Body of pancreas (tissue), 4 donors: ENCODE measurements around the gene BCAM. TPM values are rescaled to one million over a fixed set of nuclear protein-coding genes. Genes with fewer than 3 reads are reported as not detected.

Experiments used
- ATAC-seq: fragments of 150-250 bp; one replicate; pipeline ENCODE4 v1.9.1; 2016
- DNase-seq, 4 donors: peaks; one replicate each; pipeline ENCODE4 v3.0.0-alpha.2; 2019
- H3K27ac ChIP-seq, 4 donors: fragments of 200-600 bp; sonication (generic); 1 replicate in 3 of 4; 2 replicates in 1 of 4; pipeline versions ENCODE4 v1.5.1 to v1.6.1; 2016 to 2019; ENCODE audit warnings: mild to moderate bottlenecking in 1 of 4, mixed read lengths in 1 of 4, moderate library complexity in 1 of 4
- H3K27me3 ChIP-seq, 2 donors: fragments of 200-600 bp; sonication (generic); one replicate each; pipeline ENCODE4 v1.6.0; 2016; ENCODE audit warnings: mild to moderate bottlenecking in 1 of 2
- H3K36me3 ChIP-seq, 2 donors: fragments of 200-600 bp; sonication (generic); replicated peaks in 1 of 2; 2 replicates each; pipeline ENCODE4 v1.5.1; 2016; ENCODE audit warnings: low read depth in 2 of 2; ENCODE audit not compliant: insufficient read depth in 1 of 2
- H3K4me1 ChIP-seq: fragments of 200-600 bp; sonication (generic); one replicate; pipeline ENCODE4 v1.6.0; 2016
- H3K4me3 ChIP-seq, 2 donors: fragments of 200-600 bp; sonication (generic); 1 replicate in 1 of 2; 2 replicates in 1 of 2; pipeline ENCODE4 v1.5.1; 2016 to 2019
- H3K9me3 ChIP-seq, 3 donors: fragments of 200-600 bp; sonication (generic); 1 replicate in 2 of 3; 2 replicates in 1 of 3; pipeline ENCODE4 v1.5.1; 2016
- POLR2A ChIP-seq, 3 donors: fragments of 450-650 bp; IDR thresholded peaks; one replicate each; pipeline ENCODE4 v1.6.1; 2016; ENCODE audit warnings: antibody characterized with exemption in 3 of 3, mild to moderate bottlenecking in 2 of 3
- WGBS, 2 donors: methylation state at CpG; one replicate each; pipeline ENCODE4 v1.1.5; 2017; 5-methylcytosine and 5-hydroxymethylcytosine counted together
- intact Hi-C: fragments of 100-400 bp; cut with DNase I; formaldehyde crosslinking; loops from one replicate; pipeline ENCODE4 v1.15.1; 2023
- total RNA-seq, 2 donors: library from RNA; depleted of rRNA; stranded (reverse); fragments of >200 nt; gene quantifications; one replicate each; pipeline ENCODE4 v1.1.0, GENCODE V29; 2016
- TF ChIP-seq, protein P1 (sequence below), 7 experiments: fragments of 450-650 bp in 4 of 7; fragments of 200-600 bp in 3 of 7; sonication (generic) in 3 of 7; IDR thresholded peaks; one replicate each; pipeline ENCODE4 v1.5.1; 2016 to 2019; ENCODE audit warnings: antibody characterized with exemption in 7 of 7

The BCAM gene, protein sequence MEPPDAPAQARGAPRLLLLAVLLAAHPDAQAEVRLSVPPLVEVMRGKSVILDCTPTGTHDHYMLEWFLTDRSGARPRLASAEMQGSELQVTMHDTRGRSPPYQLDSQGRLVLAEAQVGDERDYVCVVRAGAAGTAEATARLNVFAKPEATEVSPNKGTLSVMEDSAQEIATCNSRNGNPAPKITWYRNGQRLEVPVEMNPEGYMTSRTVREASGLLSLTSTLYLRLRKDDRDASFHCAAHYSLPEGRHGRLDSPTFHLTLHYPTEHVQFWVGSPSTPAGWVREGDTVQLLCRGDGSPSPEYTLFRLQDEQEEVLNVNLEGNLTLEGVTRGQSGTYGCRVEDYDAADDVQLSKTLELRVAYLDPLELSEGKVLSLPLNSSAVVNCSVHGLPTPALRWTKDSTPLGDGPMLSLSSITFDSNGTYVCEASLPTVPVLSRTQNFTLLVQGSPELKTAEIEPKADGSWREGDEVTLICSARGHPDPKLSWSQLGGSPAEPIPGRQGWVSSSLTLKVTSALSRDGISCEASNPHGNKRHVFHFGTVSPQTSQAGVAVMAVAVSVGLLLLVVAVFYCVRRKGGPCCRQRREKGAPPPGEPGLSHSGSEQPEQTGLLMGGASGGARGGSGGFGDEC
- 10 to 100 TPM; 89.2 to 89.3 TPM for total RNA-seq

DNA sequence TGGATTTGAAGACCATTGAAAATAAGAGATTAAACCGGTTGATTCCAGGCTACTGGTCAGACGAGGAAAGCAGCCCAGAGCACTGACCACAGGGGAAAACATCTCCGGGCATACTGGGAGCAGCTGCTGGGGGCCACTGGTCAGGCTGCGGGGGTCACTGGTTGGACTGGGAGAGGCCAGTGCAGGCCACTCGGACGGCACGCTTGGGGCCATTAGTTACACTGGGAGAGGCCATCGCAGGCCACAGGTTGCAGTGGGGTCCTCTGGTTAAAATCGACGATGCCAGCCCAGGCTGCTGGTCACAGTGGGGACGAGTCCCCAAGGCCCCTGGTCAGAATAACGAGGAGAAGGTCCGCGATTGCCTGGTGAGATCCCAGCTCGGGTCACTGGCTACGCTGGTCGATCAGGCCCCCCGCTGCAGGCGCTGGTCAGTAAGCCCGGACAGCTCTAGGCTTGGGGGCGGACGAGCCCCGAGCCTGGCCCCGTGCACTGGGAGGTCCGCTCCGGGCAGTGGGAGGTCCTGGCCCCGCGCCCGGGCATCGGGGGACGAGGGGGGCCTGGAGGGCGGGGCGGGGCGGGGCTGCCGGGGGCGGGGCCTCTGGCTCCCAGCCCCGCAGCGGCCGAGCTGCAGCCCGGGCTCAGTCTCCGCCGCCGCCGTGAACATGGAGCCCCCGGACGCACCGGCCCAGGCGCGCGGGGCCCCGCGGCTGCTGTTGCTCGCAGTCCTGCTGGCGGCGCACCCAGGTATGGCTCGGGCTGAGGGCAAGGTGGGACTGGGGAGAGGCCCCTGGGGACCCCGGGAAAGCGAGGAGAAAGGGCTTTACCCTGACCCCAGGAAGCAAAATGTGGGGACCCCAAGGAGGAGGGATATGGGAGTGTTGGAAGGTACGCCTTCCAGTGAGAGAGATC is at the start of gene BCAM:
BCAM (plus strand) TSS at position 641 of the 909 bp plus-strand sequence; CDS start at position 663, 22 bp downstream.
- H3K9me3 ChIP-seq, result no peaks in the 10 kb centered on the region
- peak; percentile 82 for ATAC-seq
- H3K4me1 ChIP-seq, result peaks cover 32% of the 10 kb centered on the region
- H3K27ac ChIP-seq, result peak within 1 kb of the TSS; percentile 80 to 88 (median 83)
- peak within 1 kb of the TSS; percentile 5 to 45 for H3K4me3 ChIP-seq
- H3K27me3 ChIP-seq, result no peaks in the 10 kb centered on the region
- DNase-seq, result peak; percentile 75 to 92 (median 86)
- peak; percentile 45 to 73 (median 66) for TF ChIP-seq POLR2A (IDR thresholded peaks at IDR 0.05)
- TF ChIP-seq, protein P1, sequence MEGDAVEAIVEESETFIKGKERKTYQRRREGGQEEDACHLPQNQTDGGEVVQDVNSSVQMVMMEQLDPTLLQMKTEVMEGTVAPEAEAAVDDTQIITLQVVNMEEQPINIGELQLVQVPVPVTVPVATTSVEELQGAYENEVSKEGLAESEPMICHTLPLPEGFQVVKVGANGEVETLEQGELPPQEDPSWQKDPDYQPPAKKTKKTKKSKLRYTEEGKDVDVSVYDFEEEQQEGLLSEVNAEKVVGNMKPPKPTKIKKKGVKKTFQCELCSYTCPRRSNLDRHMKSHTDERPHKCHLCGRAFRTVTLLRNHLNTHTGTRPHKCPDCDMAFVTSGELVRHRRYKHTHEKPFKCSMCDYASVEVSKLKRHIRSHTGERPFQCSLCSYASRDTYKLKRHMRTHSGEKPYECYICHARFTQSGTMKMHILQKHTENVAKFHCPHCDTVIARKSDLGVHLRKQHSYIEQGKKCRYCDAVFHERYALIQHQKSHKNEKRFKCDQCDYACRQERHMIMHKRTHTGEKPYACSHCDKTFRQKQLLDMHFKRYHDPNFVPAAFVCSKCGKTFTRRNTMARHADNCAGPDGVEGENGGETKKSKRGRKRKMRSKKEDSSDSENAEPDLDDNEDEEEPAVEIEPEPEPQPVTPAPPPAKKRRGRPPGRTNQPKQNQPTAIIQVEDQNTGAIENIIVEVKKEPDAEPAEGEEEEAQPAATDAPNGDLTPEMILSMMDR (IDR thresholded peaks at IDR 0.05), result no peak
- intact Hi-C loops, result no loop called here
- WGBS, 2 donors, result 0 to 2% methylated on average over 3 to 51 of the region's 59 CpGs
- no peaks in the 10 kb centered on the region for H3K36me3 ChIP-seq

DNA sequence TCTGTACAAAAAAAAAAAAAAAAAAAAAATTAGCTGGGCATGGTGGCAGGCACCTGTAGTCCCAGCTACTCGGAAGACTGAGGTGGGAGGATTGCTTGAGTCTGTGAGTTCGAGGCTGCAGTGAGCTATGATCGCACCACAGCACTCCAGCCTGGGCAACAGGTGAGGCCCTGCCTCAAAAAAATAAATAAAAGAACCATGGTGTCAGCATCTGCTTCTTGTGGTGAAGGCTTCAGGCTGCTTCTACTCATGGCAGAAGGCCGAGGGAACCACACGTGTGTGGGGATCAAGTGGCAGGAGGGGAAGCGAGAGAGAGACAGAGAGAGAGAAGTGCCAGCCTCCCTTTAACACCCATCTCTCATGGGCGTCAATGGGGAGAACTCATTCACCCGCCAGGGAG is 46.9 kb upstream of the BCAM start:
- no peak for ATAC-seq
- Histone ChIP-seq H3K27me3 (no peaks in the 10 kb centered on the region), H3K4me3 (no peak overlapping the region), H3K4me1 (peaks cover 2% of the 10 kb centered on the region), H3K27ac (no peak overlapping the region), H3K9me3 (no peaks in the 10 kb centered on the region), H3K36me3 (peaks cover 0 to 10% of the 10 kb centered on the region in 2 donors)
- WGBS, 2 donors, result 90 to 93% methylated on average over 8 of the region's 8 CpGs
- DNase-seq, result no peak
- intact Hi-C loops, result loop anchor here (5.0 kb wide), 1 partner anchor 35 kb away; no protein-coding TSS in a partner anchor
- no peak for TF ChIP-seq POLR2A (IDR thresholded peaks at IDR 0.05)
- TF ChIP-seq, protein P1 (IDR thresholded peaks at IDR 0.05), result no peak

DNA sequence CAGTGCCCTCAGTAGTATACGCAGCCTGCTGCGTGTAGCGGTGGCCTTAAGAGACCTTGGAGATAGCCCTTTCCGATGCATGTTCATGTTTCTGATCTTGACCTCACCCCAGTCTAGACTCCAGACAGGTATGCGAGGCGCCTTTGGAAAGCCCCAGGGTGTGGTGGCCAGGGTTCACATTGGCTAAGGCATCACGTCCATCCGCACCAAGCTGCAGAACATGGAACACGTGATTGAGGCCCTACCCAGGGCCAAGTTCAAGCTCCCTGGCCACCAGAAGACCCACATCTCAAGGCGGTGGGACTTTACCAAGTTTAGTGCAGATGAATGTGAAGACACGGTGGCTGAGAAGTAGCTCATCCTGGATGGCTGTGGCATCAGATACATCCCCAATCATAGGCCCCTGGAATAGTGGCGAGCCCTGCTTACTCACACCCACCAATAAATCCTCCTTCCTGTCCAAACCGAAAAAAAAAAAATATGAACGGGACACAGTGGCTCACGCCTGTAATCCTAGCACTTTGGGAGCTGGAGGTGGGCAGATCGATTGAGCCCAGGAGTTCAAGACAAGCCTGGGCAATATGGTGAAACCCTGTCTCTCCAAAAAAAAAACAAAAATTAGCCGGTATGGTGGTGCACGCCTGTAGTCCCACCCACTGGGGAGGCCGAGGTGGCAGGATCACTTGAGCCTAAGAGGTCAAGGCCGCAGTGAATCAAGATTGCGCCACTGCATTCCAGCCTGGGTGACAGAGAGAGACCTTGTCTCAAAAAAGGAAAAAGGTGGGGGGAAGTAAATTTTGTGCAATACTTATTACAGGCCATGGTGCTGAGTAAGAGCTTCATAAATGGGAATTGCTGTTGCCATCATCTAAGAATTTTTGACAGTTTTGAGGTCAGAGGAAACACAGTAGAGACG is 43.6 kb upstream of the BCAM start:
- DNase-seq (peak in 1 of 4 donors; percentile 60), ATAC-seq (no peak)
- intact Hi-C loops, result no loop called here
- Histone ChIP-seq H3K27me3 (no peaks in the 10 kb centered on the region), H3K4me1 (peaks cover 6% of the 10 kb centered on the region), H3K9me3 (no peaks in the 10 kb centered on the region), H3K4me3 (no peak overlapping the region), H3K27ac (no peak overlapping the region), H3K36me3 (peaks cover 0 to 2% of the 10 kb centered on the region in 2 donors)
- WGBS, 2 donors, result 81 to 85% methylated on average over 19 to 22 of the region's 22 CpGs
- TF ChIP-seq, protein P1 (IDR thresholded peaks at IDR 0.05), result no peak
- TF ChIP-seq POLR2A (IDR thresholded peaks at IDR 0.05), result no peak

DNA sequence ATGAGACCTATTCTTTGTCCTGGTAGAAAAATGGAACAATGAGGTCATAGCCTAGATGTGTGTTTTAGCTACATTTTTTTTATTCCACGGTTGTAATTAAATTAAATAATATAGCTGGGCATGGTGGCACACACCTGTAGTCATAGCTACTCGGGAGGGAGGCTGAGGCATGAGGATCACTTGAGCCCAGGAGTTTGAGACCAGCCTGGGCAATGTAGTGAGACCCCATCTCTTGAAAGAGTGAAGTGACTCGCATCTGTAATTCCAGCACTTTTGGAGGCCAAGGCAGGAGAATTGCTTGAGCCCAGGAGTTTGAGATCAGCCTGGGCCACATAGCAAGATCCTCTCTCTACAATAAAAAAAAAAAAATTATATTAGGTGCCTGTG is 43.0 kb upstream of the BCAM start:
- peaks cover 12% of the 10 kb centered on the region for H3K4me1 ChIP-seq
- ATAC-seq (no peak), DNase-seq (no peak)
- no peak overlapping the region for H3K27ac ChIP-seq
- 82 to 89% methylated on average over 3 of the region's 3 CpGs for WGBS, 2 donors
- no peaks in the 10 kb centered on the region for H3K36me3 ChIP-seq
- no peak for TF ChIP-seq POLR2A (IDR thresholded peaks at IDR 0.05)
- TF ChIP-seq, protein P1 (IDR thresholded peaks at IDR 0.05), result no peak
- H3K27me3 ChIP-seq, result no peaks in the 10 kb centered on the region
- no peaks in the 10 kb centered on the region for H3K9me3 ChIP-seq
- H3K4me3 ChIP-seq, result no peak overlapping the region
- intact Hi-C loops, result no loop called here
